CD4-positive, alpha-beta T cell treated with Interferon alpha-2 for 1 hour (primary cell): ENCODE measurements around the gene PLCE1.

Experiments
- DNase-seq, 2 donors: peaks; one replicate each; pipeline ENCODE4 v3.0.0-alpha.2; 2020 to 2022

The PLCE1 gene

GRCh38 chr10:93995182-93995581 is 1.5 kb downstream of the PLCE1 start:
- DNase-seq, result no peak

GRCh38 chr10:93995598-93996271 is 2.0 kb downstream of the PLCE1 start:
- no peak for DNase-seq

GRCh38 chr10:93996551-93996950 is 2.8 kb downstream of the PLCE1 start:
- DNase-seq, result no peak

GRCh38 chr10:93997546-93997945 is 3.8 kb downstream of the PLCE1 start:
- no peak for DNase-seq

- DNase-seq, result no peak
These were observed 5.7 kb downstream of the PLCE1 start for GRCh38 chr10:93999401-93999851.

- DNase-seq, result no peak
These were observed 7.1 kb downstream of the PLCE1 start for GRCh38 chr10:94000638-94001415.

- no peak for DNase-seq
These were observed 7.7 kb downstream of the PLCE1 start for GRCh38 chr10:94001416-94001810.

GRCh38 chr10:94002156-94002555 is 8.4 kb downstream of the PLCE1 start:
- no peak for DNase-seq

GRCh38 chr10:94003488-94003887 is 9.8 kb downstream of the PLCE1 start:
- DNase-seq, result no peak

- DNase-seq, result no peak
These were observed 11.3 kb downstream of the PLCE1 start for GRCh38 chr10:94005050-94005449.

- DNase-seq, result no peak
These were observed 13.1 kb downstream of the PLCE1 start for GRCh38 chr10:94006591-94007550.

- DNase-seq, result no peak
These were observed 14.8 kb downstream of the PLCE1 start for GRCh38 chr10:94008526-94008925.

GRCh38 chr10:94010116-94010515 is 16.4 kb downstream of the PLCE1 start:
- no peak for DNase-seq

GRCh38 chr10:94010886-94011285 is 17.2 kb downstream of the PLCE1 start:
- no peak for DNase-seq

GRCh38 chr10:94011296-94011695 is 17.6 kb downstream of the PLCE1 start:
- DNase-seq, result no peak

GRCh38 chr10:94012834-94013233 is 19.1 kb downstream of the PLCE1 start:
- no peak for DNase-seq

GRCh38 chr10:94013331-94013760 is 19.6 kb downstream of the PLCE1 start:
- no peak for DNase-seq

GRCh38 chr10:94014304-94014703 is 20.6 kb downstream of the PLCE1 start:
- no peak for DNase-seq

- no peak for DNase-seq
These were observed 23.3 kb downstream of the PLCE1 start for GRCh38 chr10:94016727-94017714.

- no peak for DNase-seq
These were observed 24.4 kb downstream of the PLCE1 start for GRCh38 chr10:94018107-94018506.

- no peak for DNase-seq
These were observed 30.2 kb downstream of the PLCE1 start for GRCh38 chr10:94023906-94024305.

GRCh38 chr10:94024407-94024806 is 30.7 kb downstream of the PLCE1 start:
- DNase-seq, result no peak
